A673 (cell line): Measurements from ENCODE around the gene SPECC1L. TPM values are rescaled to one million over a fixed set of nuclear protein-coding genes. Genes with fewer than 3 reads are reported as not detected.
A peak's percentile ranks its signal among the peaks of the same experiment; 100 is the strongest.

Source experiments
- BruUV-seq: library from RNA; stranded (reverse); fragments of 400-500 nt; replicated peaks from 2 replicates; lab custom pipeline; 2021; lab: Mats Ljungman, UMichigan
- CTCF ChIA-PET: fragments of 300-600 bp; sonication (Branson Sonifier 250); formaldehyde crosslinking; loops from one replicate; lab custom pipeline; 2022; ENCODE audit warnings: antibody characterized with exemption; lab: Charles Lee
- POLR2A ChIA-PET: fragments of 300-600 bp; sonication (Branson Sonifier 250); formaldehyde crosslinking; loops from one replicate; lab custom pipeline; 2022; ENCODE audit warnings: antibody characterized with exemption; ENCODE audit not compliant: low non-redundant PET; lab: Charles Lee
- DNase-seq: peaks from one replicate; pipeline ENCODE4 v3.0.0-alpha.2; 2015; ENCODE audit warnings: low spot score
- H3K27ac ChIP-seq: fragments of 200-600 bp; sonication (generic); 2 replicates; pipeline ENCODE4 v1.5.1; 2016; ENCODE audit warnings: mixed run types, low read depth, mild to moderate bottlenecking, mixed read lengths, antibody characterized with exemption, low read length; ENCODE audit not compliant: poor library complexity, severe bottlenecking
- H3K27me3 ChIP-seq: fragments of 200-600 bp; sonication (generic); replicated peaks from 2 replicates; pipeline ENCODE4 v1.6.1; 2017; ENCODE audit warnings: mixed run types, low read depth, mild to moderate bottlenecking, mixed read lengths, antibody characterized with exemption, low read length; ENCODE audit not compliant: insufficient read depth, poor library complexity
- H3K36me3 ChIP-seq: fragments of 200-600 bp; sonication (generic); 2 replicates; pipeline ENCODE4 v1.6.1; 2016; ENCODE audit warnings: mixed run types, mild to moderate bottlenecking, mixed read lengths, antibody characterized with exemption, low read length; ENCODE audit not compliant: insufficient read depth, poor library complexity, severe bottlenecking
- H3K4me1 ChIP-seq: fragments of 200-600 bp; sonication (generic); 2 replicates; pipeline ENCODE4 v1.6.1; 2017; ENCODE audit warnings: mixed run types, mild to moderate bottlenecking, mixed read lengths, antibody characterized with exemption, low read length; ENCODE audit not compliant: insufficient read depth, poor library complexity, severe bottlenecking
- H3K4me3 ChIP-seq: fragments of 200-600 bp; sonication (generic); 2 replicates; pipeline ENCODE4 v1.5.1; 2016; ENCODE audit warnings: low read depth, mixed run types, mild to moderate bottlenecking, mixed read lengths, low read length; ENCODE audit not compliant: poor library complexity, severe bottlenecking
- H3K9me3 ChIP-seq: fragments of 200-600 bp; sonication (generic); 2 replicates; pipeline ENCODE4 v1.6.1; 2016; ENCODE audit warnings: mixed run types, low read depth, mild to moderate bottlenecking, mixed read lengths, antibody characterized with exemption, low read length; ENCODE audit not compliant: poor library complexity, severe bottlenecking
- EZH2 ChIP-seq: fragments of 200-600 bp; sonication (generic); IDR thresholded peaks from 2 replicates; pipeline ENCODE4 v1.6.1; 2017; ENCODE audit warnings: borderline replicate concordance, low read depth, mild to moderate bottlenecking, mixed read lengths, antibody characterized with exemption, low read length; ENCODE audit not compliant: poor library complexity, severe bottlenecking
- intact Hi-C: fragments of 100-400 bp; cut with micrococcal nuclease; formaldehyde crosslinking; loops from one replicate; pipeline ENCODE4 v1.10.0; 2022; ENCODE audit not compliant: unreplicated experiment
- total RNA-seq: library from RNA; stranded (reverse); gene quantifications from 2 replicates; pipeline ENCODE4 v1.2.3, GENCODE V29; 2021
- TF ChIP-seq, protein P1 (sequence below): fragments of 300-800, 200-600 bp; sonication (generic); conservative IDR thresholded peaks from 2 replicates; pipeline ENCODE4 v1.5.1; 2017; ENCODE audit warnings: low read depth, mild to moderate bottlenecking, antibody characterized with exemption, low read length, moderate library complexity, mixed read lengths

SPECC1L gene
- total RNA-seq, 1 experiment from 2014 or later: 56.7 TPM

DNA sequence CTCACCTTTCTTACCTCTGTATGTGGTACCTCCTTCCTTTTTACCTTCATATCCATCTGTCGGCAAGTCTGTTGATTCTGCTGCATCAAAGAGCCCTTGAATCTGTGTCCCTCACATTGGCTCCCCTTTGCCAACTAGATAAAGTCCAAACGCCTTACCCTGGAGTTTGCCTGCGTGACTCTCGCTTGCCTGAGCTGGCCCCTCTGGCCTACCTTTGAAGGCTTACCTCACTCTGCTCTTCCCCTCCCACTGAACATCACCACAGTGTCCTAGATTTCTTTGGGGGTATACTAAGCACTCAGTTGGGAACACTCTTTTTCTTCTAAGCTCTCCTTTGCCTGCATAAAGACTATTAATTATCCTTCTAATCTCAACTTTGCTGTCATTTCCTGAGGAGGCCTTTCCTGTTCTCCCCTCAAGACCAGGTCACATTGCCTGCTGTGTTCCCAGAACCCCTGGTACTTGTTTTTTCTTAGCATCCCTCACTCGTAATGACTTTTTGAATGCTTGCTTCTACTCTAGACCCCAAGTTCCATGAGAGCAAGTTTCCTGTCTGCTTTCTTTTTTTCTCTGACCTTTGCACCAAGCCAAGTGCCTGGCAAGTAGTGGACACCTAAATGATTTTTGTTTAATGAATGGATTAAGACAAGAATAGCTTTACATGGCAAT is 89.0 kb downstream of the SPECC1L start:
- TF ChIP-seq, protein P1, sequence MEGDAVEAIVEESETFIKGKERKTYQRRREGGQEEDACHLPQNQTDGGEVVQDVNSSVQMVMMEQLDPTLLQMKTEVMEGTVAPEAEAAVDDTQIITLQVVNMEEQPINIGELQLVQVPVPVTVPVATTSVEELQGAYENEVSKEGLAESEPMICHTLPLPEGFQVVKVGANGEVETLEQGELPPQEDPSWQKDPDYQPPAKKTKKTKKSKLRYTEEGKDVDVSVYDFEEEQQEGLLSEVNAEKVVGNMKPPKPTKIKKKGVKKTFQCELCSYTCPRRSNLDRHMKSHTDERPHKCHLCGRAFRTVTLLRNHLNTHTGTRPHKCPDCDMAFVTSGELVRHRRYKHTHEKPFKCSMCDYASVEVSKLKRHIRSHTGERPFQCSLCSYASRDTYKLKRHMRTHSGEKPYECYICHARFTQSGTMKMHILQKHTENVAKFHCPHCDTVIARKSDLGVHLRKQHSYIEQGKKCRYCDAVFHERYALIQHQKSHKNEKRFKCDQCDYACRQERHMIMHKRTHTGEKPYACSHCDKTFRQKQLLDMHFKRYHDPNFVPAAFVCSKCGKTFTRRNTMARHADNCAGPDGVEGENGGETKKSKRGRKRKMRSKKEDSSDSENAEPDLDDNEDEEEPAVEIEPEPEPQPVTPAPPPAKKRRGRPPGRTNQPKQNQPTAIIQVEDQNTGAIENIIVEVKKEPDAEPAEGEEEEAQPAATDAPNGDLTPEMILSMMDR: no peak
- no peak for TF ChIP-seq EZH2
- intact Hi-C loops: no loop called here
- Histone ChIP-seq H3K9me3 (no peaks in the 10 kb centered on the region), H3K27me3 (no peaks in the 10 kb centered on the region), H3K27ac (no peak overlapping the region), H3K4me3 (no peak overlapping the region), H3K4me1 (peaks cover 15% of the 10 kb centered on the region), H3K36me3 (peaks cover 12% of the 10 kb centered on the region)
- POLR2A ChIA-PET: no interaction called here
- peak; percentile 5 for DNase-seq
- BruUV-seq: no TSS peak
- CTCF ChIA-PET: no interaction called here

DNA sequence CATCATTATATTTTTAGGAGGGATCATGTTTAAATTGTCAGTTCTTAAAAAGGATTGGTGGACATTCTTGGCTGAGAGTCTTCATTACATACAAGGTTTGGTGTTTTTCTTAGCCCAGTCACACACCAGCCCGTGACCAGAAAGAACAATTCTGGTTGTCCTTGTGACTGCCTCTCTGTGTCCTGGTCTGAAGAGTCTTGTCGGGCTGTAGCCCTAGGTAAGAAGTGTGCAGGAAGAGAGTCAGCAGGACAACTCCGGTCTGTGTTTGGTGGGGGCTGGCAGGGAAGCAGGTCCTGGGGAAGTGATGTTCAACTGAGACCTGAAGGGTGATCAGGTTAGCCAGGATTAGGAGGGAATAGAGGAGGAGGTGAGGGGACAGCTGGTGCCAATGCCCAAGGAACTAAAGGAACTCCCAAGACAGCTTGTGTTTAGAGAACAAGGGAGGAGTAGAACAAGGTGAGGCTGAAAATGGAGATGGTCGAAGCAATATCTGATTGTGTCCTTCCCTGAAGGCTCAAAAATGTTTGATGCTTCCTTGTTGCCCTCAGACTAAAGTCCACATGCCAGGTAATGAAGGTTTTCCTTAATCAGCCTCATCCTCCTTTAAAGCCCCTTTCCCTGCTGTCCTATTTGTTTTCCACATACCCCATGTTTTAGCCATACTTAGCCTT is 91.5 kb downstream of the SPECC1L start:
- Histone ChIP-seq H3K27me3 (no peaks in the 10 kb centered on the region), H3K9me3 (no peaks in the 10 kb centered on the region), H3K36me3 (peaks cover 20% of the 10 kb centered on the region), H3K4me1 (peaks cover 15% of the 10 kb centered on the region), H3K27ac (no peak overlapping the region), H3K4me3 (no peak overlapping the region)
- TF ChIP-seq, protein P1: no peak
- no peak for TF ChIP-seq EZH2
- intact Hi-C loops: no loop called here
- CTCF ChIA-PET: no interaction called here
- POLR2A ChIA-PET: no interaction called here
- BruUV-seq: no TSS peak
- DNase-seq: no peak

DNA sequence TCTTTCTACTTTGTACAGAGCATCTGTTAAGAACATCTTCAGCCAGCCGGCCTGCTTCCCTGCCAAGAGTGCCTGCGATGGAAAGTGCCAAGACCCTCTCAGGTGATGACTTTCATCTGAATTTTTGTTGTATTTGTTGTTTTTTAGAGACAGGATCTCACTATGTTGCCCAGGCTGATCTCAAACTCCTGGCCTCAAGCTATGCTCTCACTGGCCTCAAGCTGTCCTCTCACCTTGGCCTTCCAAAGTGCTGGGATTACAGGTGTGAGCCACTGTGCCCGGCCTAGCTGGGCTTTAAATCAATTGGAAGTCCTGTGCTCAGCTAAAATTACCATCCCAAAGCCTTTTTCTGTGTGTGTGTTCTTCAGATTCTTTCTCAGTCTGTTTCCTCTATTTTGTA is 92.6 kb downstream of the SPECC1L start:
- no peaks in the 10 kb centered on the region for H3K27me3 ChIP-seq
- no peak overlapping the region for H3K4me3 ChIP-seq
- no peaks in the 10 kb centered on the region for H3K9me3 ChIP-seq
- H3K36me3 ChIP-seq: peaks cover 27% of the 10 kb centered on the region
- intact Hi-C loops: no loop called here
- H3K4me1 ChIP-seq: peaks cover 15% of the 10 kb centered on the region
- CTCF ChIA-PET: no interaction called here
- BruUV-seq: no TSS peak
- POLR2A ChIA-PET: interaction anchor here (0.6 kb wide), 1 partner anchor 474 kb away, joined by 6 read pairs; no protein-coding TSS in a partner anchor
- no peak for DNase-seq
- TF ChIP-seq, protein P1: no peak
- TF ChIP-seq EZH2: no peak
- H3K27ac ChIP-seq: no peak overlapping the region
